LoVo (cell line): ENCODE measurements around the gene XXYLT1.

Experiments
- DNase-seq: peaks from one replicate; pipeline ENCODE4 v3.0.0-alpha.2; 2016; ENCODE audit warnings: low spot score

XXYLT1 gene

DNA sequence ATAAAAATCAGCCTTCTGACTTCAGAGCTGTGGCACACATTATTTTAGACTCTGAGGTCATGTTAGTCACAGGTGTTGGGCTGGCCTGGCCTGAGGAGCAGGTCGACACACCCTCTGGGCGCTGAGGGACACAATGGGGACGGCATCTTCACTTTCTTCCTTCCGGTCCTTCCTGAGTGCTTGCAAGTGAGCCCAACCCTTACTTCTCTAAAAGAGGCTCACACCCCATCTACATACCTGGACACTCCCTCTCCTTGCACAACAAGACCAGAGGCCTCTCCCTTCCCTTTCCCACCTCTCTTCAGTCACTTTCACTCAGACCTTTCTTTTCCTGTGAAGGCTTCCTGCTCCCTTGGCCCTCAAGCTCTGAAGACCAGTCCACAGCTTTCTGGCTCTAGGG is 85.4 kb downstream of the XXYLT1 start:
- DNase-seq, result peak; percentile 76

DNA sequence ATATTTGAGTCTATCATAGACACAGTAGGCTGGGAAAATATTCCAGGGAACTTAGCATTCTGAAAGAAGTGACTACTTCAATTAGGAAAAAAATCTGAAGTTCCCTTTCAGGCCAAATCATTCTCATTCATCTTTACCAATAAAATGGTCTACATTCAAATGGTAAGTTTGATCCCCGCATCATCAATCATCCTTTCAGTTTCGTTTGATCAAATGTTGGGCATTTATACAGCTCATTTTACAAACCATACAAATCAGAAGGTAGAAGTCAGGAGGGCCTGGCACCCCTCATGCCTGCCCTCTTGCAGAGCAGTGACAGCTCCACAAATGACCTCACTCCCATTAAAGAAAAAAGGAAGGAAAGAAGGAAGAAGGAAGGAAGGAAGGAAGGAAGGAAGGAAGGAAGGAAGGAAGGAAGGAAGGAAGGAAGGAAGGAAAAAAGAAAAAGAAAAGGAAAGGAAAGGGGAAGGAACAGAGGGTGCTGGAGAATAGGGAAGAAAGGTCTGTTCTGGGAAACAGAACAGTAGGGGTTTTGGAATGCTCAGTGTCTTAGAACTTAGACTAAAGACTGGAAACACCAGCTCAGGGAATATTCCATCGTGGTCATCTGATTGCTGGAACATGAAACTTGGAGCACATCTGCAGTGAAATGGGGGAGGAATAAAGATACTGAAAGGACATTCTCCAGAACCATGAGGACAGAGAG is 86.1 kb downstream of the XXYLT1 start:
- no peak for DNase-seq

DNA sequence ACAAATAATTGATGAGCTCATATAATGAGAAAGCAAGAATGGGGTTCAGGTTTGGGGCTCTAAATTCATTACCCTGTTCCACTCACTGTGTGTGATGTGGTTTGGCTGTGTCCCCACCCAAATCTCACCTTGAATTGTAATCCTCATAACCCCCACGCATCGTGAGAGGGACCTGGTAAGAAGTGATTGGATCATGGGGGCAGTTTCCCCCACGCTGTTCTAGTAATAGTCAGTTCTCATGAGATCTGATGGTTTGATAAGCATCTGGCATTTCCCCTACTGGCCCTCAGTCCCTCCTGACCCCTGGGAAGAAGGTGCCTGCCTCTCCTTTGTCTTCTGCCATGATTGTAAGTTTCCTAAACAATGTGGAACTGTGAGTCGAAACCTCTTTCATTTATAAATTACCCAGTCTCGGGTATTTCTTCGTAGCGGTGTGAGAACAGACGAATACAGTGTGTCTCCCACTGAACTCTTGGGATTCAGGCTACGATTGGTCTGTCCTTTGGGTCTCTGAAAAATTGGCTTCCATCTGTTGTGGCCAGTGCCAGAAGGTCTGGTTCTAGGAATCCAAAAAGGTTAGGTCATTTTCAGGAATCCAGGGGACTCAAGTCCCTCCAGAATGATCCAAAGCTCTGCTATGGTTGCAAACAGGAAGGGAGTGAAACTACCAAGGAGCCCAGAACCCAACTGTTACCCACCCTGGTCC is 87.7 kb downstream of the XXYLT1 start:
- DNase-seq, result no peak

GRCh38 chr3:195182470-195182795 is 88.5 kb downstream of the XXYLT1 start:
- no peak for DNase-seq

- no peak for DNase-seq
Measured at GRCh38 chr3:195181741-195182469, 89.1 kb downstream of the XXYLT1 start.

DNA sequence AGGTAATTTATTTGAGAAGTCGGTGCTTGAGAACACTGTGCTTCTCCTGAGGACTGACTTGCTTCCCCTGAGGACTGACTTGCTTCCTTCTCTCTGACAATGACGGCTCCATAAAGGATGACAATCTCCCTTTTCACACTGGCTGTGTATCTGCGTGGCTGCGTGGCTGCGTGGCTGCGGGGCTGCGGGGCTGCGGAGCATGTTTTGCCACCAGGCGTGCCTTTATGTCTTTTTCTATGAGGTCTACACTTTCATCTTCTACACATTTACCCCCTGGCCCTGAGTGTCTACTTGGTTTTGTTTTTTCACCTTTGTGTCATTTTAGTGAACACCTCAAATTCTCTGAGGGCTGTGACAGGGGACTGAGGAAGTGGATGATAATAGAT is 89.9 kb downstream of the XXYLT1 start:
- DNase-seq, result no peak

GRCh38 chr3:195180490-195181112 is 90.4 kb downstream of the XXYLT1 start:
- DNase-seq, result no peak

DNA sequence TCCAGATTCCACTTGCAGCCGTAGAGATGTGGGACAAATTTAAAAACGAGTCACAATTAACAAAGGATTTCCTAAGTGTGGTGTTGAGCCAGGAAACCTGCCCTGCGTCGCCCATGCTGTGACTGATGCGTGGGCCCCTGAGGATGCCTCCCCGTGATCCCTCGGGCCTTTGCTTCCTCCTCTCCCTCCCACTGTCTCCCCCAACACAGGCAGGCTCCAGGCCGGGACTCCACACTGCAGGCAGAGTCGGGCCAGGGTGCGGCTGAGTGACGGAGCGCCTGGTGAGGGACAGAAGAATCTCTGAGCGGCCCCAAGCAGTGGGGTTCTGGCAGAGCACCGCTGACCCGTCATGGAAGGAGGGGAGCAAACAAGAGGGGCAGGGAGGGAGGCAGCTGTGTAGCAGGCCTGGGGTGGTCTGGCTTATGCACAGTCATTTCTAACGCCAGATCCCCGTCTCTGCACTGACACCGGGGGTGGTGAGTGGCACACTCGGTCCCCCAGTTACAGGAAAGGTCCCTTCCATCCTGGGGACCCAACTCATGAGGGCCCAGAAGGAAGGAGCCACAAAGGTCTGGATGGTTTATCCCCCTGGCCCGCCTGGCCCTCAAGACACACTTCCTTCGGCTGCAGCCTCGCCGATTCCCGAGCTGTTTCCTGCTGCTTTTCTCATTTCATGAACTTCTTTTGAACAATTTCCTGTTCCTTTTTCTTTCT is 91.0 kb downstream of the XXYLT1 start:
- no peak for DNase-seq

GRCh38 chr3:195178124-195178910 is 92.6 kb downstream of the XXYLT1 start:
- DNase-seq, result no peak

DNA sequence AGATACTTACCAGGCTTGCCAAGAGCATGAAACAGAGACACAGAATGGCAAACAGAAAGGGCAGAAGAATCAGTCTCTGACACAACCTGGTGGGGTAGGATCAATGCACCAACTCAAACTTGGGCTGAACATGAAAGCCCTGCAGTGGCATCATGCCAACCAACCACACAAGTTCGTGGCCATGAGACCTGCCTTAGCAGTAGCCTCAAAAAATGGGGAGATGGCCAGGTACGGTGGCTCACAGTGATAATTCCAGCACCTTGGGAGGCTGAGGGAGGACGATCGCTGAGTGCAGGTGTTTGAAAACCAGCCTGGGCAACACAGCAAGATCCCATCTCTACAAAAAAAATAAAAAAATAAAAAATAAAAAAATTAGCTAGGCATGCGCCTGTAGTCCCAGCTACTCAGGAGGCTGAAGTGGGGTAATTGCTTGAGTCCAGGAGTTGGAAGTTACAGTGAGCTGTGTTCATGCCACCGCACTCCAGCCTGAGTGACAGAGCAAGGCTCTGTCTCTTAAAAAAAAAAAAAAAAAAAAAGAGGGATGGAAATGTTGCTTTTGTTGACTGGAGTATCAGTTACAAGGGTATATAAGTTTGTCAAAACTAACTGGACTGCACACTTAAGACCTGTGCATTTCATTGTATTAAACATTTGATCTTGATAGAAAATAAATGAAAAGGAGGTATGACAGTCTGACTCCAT is 93.4 kb downstream of the XXYLT1 start:
- DNase-seq, result no peak

GRCh38 chr3:195176776-195177175 is 94.2 kb downstream of the XXYLT1 start:
- DNase-seq, result no peak

DNA sequence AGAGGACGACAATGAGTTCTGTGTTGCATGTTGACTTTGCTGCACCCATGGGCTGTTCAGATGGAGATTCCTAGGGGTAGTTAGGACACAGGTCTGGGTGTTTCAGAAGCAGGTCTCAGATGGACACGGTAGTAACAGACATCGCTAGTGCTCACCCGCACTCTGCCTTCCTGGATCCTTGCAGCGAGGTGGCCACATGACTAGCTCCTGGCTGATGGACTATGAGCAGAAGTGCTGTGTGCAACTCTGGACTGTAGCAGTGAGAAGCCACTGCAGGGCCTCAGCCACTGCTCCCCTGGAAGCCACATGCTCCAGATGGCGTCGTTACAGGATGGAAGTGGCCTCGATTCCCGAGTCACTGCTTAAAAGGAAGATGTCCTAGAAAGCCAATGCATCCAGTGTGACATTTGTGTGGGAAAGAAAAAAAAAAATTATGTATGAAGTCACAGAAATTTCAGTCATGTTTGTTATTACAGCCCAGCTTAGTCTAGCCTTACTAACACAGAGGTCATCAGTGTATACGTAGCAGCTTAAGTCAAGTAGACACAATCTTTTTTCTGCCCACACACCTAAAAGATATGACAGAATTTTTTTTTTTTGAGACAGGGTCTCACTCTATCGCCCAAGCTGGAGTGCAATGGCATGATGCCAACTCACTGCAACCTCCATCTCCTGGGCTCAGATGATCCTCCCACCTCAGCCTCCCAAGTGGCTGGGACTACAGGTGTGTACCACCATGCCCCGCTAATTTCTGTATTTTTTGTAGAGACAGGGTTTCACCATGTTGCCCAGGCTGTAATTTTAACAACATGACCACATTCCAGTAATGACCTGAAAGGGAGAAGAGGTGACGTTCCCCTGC is 95.3 kb downstream of the XXYLT1 start:
- no peak for DNase-seq

DNA sequence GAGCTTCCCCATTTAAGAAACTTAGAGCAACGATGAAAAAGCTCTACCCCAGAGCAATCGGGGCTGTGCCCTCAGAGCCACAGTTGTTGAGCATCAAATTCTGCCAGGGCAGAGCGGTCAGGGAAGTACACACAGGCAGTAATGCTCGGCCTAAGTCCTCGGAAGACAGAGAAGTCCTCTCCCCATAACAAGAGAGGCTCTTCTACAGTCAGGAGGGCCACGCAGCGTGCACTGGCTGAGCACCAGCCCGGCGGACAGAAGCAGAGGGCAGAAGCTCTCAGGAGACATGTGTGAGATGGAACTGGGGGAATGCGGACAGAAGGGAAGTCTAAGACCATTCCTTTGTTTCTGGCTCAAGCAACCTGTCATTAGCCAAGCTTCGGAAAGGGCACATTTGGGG is 95.9 kb downstream of the XXYLT1 start:
- DNase-seq, result no peak

- DNase-seq, result no peak
Measured at GRCh38 chr3:195173657-195174056, 97.3 kb downstream of the XXYLT1 start.

GRCh38 chr3:195172896-195173295 is 98.1 kb downstream of the XXYLT1 start:
- no peak for DNase-seq

DNA sequence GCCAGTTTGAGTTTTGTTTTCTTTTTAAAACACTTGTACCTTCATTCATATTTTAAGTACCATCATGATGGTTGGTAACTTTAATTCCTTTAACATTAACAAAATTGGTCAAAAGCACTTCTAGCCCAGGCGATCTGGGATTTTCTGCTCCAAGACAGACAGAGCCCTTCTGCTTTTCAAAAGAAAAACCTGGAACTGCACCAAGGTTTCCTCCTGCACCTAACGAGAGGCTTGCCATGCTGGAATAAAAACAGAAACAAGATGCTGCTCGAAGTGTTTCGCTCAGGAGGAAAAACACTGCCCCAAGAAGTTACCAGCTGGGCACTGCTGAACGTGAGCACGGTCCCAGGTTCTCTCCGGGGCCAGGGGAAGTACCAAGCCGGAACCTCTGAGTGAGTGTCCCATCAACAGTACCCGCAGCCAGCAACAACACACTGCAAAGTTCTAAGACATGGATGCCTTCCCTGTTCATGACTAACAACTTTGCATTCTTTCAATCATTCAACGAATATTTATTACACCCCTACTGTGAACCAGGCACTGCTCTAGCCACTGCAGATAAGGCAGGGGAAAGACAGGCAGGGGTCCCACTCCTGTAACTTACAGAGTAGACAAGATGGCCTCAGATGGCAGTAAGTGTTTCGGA is 98.8 kb downstream of the XXYLT1 start:
- no peak for DNase-seq

DNA sequence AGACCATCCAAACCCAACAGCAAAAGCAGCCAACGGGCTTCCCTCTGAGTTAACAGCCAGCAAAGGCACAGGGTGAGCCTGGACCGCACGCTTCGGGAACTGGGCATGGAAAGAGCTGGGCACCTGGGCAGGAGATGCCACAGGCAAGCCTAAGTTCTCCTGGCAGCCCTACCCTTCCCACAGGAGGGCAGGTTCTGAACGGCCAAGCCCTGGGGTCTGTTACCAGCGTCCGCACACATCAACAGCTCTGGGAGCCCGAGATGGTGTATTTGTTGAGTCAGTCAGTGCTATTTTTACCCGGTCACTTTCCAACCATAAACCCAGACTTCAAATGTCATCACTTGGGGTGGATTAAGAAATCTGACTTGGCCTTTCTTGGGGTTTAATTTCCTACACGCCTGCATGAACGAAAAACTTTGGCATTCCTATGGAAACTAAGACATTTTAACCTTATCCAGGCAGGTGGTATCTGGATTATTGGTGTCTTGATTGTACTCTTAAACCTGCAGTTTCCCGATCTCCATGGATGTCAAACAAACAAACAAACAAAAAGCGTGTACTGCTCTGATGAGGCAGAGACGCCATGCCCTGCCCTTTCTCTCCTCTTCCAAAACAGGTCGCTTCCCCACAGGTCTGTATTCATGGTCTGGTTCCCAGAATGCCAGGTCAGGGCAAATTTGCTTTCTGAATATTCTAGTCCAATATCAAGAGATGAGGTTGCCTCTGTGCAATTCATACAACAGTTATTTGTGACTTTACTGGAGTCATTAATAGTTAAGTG is 99.7 kb downstream of the XXYLT1 start:
- DNase-seq, result no peak

DNA sequence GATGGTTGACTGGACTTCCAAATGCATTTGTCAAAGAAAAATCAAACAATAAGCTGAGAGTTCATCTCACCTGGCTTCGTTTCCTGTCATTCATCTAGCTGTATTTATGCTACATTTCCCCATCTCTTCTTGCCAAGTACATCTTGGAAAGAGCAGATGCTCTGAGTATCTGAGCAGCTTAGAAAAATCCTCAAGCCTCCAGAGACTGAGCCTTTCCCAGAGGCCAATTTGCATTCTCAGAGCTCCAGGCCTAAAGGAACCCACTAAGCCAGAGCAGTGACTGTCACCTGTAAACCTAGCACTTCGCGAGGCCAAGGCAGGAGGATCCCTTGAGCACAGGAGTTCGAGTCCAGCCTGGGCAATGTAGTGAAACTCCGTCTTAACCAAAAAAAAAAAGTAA is 100.5 kb downstream of the XXYLT1 start:
- no peak for DNase-seq
